Measurements from ENCODE around the gene RPL15. TPM values are rescaled to one million over a fixed set of nuclear protein-coding genes. Genes with fewer than 3 reads are reported as not detected.
A peak's percentile ranks its signal among the peaks of the same experiment; 100 is the strongest.

RPL15 gene
- total and polyA plus RNA-seq, 2 donors (not counting 1 experiment from before 2014, with no cell fraction given) = 1,860 to 3,720 TPM

DNA sequence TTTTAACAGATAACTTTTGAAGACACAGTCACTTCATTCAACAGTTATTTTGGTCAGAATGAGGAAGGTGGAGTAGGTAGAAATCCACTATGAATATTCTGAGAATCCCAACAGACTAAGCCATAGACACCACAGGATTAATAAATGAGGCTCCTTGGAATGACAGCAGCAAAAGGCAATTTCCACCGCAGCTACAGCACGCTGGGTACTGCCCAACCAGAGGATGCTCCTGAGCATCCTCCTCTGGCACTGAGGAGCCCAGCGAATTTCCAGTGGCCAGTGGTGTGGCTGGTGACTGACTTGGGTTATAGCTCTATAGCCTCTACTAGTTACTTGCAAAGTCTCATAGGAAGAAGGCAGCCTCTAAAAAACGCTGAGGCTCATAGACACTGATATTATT is 24.5 kb downstream of the RPL15 start:
- Histone ChIP-seq H3K27me3 (ENCODE audit: control insufficient read depth, insufficient read depth, low read length) (no peaks in the 10 kb centered on the region), H3K9me3 (ENCODE audit: control insufficient read depth, insufficient read depth, low read depth, low read length) (no peaks in the 10 kb centered on the region), H3K4me2 (ENCODE audit: extremely low read depth, insufficient read depth, low read length) (no peak overlapping the region), H3K4me3 (replicated peaks in 1 of 4; ENCODE audit: control extremely low read depth in 1 of 4, insufficient read depth in 1 of 4, low read depth in 3 of 4, low read length in 4 of 4) (no peak overlapping the region), H3K79me2 (ENCODE audit: control insufficient read depth, insufficient read depth, low read length) (peaks cover 2% of the 10 kb centered on the region), H3K4me1 (ENCODE audit: control insufficient read depth, extremely low read depth, insufficient read depth, low read length) (peaks cover 3% of the 10 kb centered on the region), H3K36me3 (ENCODE audit: control insufficient read depth, insufficient read depth, low read length) (no peaks in the 10 kb centered on the region), H4K20me1 (ENCODE audit: control insufficient read depth, extremely low read depth, insufficient read depth, low read length) (no peaks in the 10 kb centered on the region), H3K9ac (ENCODE audit: insufficient read depth, low read length) (no peak overlapping the region), H3K27ac (ENCODE audit: insufficient read depth, low read length) (no peak overlapping the region), H2AFZ (ENCODE audit: low read length) (no peak overlapping the region)
- no peak for DNase-seq (ENCODE audit: low read depth in 2 of 2)
- TF ChIP-seq, protein P1, sequence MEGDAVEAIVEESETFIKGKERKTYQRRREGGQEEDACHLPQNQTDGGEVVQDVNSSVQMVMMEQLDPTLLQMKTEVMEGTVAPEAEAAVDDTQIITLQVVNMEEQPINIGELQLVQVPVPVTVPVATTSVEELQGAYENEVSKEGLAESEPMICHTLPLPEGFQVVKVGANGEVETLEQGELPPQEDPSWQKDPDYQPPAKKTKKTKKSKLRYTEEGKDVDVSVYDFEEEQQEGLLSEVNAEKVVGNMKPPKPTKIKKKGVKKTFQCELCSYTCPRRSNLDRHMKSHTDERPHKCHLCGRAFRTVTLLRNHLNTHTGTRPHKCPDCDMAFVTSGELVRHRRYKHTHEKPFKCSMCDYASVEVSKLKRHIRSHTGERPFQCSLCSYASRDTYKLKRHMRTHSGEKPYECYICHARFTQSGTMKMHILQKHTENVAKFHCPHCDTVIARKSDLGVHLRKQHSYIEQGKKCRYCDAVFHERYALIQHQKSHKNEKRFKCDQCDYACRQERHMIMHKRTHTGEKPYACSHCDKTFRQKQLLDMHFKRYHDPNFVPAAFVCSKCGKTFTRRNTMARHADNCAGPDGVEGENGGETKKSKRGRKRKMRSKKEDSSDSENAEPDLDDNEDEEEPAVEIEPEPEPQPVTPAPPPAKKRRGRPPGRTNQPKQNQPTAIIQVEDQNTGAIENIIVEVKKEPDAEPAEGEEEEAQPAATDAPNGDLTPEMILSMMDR (conservative IDR thresholded peaks at IDR 0.05 in 1 of 2, IDR thresholded peaks at IDR 0.05 in 1 of 2; ENCODE audit: low read depth in 1 of 2, low read length in 2 of 2) = no peak
- TF ChIP-seq EZH2 (IDR thresholded peaks at IDR 0.05; ENCODE audit: low read length, missing control alignments) = no peak

- Histone ChIP-seq H3K79me2 (ENCODE audit: control insufficient read depth, insufficient read depth, low read length) (peaks cover 5% of the 10 kb centered on the region), H3K36me3 (ENCODE audit: control insufficient read depth, insufficient read depth, low read length) (no peaks in the 10 kb centered on the region), H3K27me3 (ENCODE audit: control insufficient read depth, insufficient read depth, low read length) (no peaks in the 10 kb centered on the region), H3K27ac (ENCODE audit: insufficient read depth, low read length) (no peak overlapping the region), H3K4me1 (ENCODE audit: control insufficient read depth, extremely low read depth, insufficient read depth, low read length) (peaks cover 3% of the 10 kb centered on the region), H3K9me3 (ENCODE audit: control insufficient read depth, insufficient read depth, low read depth, low read length) (no peaks in the 10 kb centered on the region), H3K4me2 (ENCODE audit: extremely low read depth, insufficient read depth, low read length) (no peak overlapping the region), H2AFZ (ENCODE audit: low read length) (no peak overlapping the region), H3K9ac (ENCODE audit: insufficient read depth, low read length) (no peak overlapping the region), H4K20me1 (ENCODE audit: control insufficient read depth, extremely low read depth, insufficient read depth, low read length) (no peaks in the 10 kb centered on the region), H3K4me3 (replicated peaks in 1 of 4; ENCODE audit: control extremely low read depth in 1 of 4, insufficient read depth in 1 of 4, low read depth in 3 of 4, low read length in 4 of 4) (no peak overlapping the region)
- DNase-seq (ENCODE audit: low read depth in 2 of 2) = no peak
- no peak for TF ChIP-seq EZH2 (IDR thresholded peaks at IDR 0.05; ENCODE audit: low read length, missing control alignments)
- TF ChIP-seq, protein P1 (conservative IDR thresholded peaks at IDR 0.05 in 1 of 2, IDR thresholded peaks at IDR 0.05 in 1 of 2; ENCODE audit: low read depth in 1 of 2, low read length in 2 of 2) = no peak
Observed at GRCh38 chr3:23942546-23942945, 25.6 kb downstream of the RPL15 start.

DNA sequence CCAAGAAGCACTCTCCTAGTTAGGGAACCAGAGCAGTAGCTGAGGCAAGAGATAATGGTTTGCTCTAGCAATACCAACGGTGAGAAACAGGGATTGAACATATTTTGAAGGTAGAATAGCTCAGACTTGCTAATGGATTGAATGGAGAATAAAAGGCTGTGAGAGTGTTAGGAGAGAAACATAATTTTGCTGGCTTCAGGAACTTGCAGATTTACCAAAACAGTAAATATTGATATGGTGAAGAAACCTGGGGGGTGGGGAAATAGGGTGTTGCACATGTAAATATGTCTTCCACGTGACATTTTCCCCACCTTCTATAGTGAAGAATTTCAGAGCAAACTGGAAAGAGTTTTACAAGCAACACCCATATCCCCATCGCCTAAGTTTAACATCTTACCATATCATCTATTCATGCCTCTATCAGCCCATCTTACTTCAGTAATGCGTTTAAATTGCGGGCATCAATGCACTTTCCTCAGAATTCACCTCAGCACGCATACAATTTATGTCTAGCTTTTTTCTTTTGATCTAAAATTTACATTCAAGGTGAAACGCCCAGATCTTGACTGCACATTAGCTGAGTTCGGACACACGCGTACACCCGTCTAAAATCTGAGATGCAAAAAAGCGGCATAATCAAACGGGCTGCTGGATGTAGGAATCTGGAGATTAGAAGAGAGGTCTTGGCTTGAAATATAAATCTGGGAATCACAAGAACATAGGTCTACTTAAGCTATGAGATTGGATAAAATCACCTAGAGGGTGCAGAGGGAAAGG is 27.3 kb downstream of the RPL15 start:
- Histone ChIP-seq H3K27ac (ENCODE audit: insufficient read depth, low read length) (no peak overlapping the region), H4K20me1 (ENCODE audit: control insufficient read depth, extremely low read depth, insufficient read depth, low read length) (no peaks in the 10 kb centered on the region), H3K4me3 (replicated peaks in 1 of 4; ENCODE audit: control extremely low read depth in 1 of 4, insufficient read depth in 1 of 4, low read depth in 3 of 4, low read length in 4 of 4) (peak overlapping the region; percentile 49 to 73 (median 68)), H3K79me2 (ENCODE audit: control insufficient read depth, insufficient read depth, low read length) (peaks cover 17% of the 10 kb centered on the region), H3K9ac (ENCODE audit: insufficient read depth, low read length) (peak overlapping the region; percentile 79), H3K4me2 (ENCODE audit: extremely low read depth, insufficient read depth, low read length) (peak overlapping the region; percentile 85), H3K4me1 (ENCODE audit: control insufficient read depth, extremely low read depth, insufficient read depth, low read length) (peaks cover 7% of the 10 kb centered on the region), H3K9me3 (ENCODE audit: control insufficient read depth, insufficient read depth, low read depth, low read length) (no peaks in the 10 kb centered on the region), H3K27me3 (ENCODE audit: control insufficient read depth, insufficient read depth, low read length) (no peaks in the 10 kb centered on the region), H2AFZ (ENCODE audit: low read length) (no peak overlapping the region), H3K36me3 (ENCODE audit: control insufficient read depth, insufficient read depth, low read length) (no peaks in the 10 kb centered on the region)
- DNase-seq (ENCODE audit: low read depth in 2 of 2) = no peak
- TF ChIP-seq, protein P1 (conservative IDR thresholded peaks at IDR 0.05 in 1 of 2, IDR thresholded peaks at IDR 0.05 in 1 of 2; ENCODE audit: low read depth in 1 of 2, low read length in 2 of 2) = no peak
- TF ChIP-seq EZH2 (IDR thresholded peaks at IDR 0.05; ENCODE audit: low read length, missing control alignments) = peak; percentile 47
